OCI-LY3 (cell line): Measurements from ENCODE around the gene APOC1.

Experiments
- EZH2phosphoT487 ChIP-seq: fragments of 200-600 bp; shearing (Covaris generic); IDR thresholded peaks from 2 replicates; pipeline ENCODE4 v1.6.1; 2018; ENCODE audit warnings: antibody characterized with exemption, mixed run types, low read depth
- TF ChIP-seq, protein P1 (sequence below): fragments of 200-600, 300-600 bp; sonication (generic); IDR thresholded peaks from 2 replicates; pipeline ENCODE4 v1.5.1; 2014; ENCODE audit warnings: antibody characterized with exemption, low read length, low read depth

DNA sequence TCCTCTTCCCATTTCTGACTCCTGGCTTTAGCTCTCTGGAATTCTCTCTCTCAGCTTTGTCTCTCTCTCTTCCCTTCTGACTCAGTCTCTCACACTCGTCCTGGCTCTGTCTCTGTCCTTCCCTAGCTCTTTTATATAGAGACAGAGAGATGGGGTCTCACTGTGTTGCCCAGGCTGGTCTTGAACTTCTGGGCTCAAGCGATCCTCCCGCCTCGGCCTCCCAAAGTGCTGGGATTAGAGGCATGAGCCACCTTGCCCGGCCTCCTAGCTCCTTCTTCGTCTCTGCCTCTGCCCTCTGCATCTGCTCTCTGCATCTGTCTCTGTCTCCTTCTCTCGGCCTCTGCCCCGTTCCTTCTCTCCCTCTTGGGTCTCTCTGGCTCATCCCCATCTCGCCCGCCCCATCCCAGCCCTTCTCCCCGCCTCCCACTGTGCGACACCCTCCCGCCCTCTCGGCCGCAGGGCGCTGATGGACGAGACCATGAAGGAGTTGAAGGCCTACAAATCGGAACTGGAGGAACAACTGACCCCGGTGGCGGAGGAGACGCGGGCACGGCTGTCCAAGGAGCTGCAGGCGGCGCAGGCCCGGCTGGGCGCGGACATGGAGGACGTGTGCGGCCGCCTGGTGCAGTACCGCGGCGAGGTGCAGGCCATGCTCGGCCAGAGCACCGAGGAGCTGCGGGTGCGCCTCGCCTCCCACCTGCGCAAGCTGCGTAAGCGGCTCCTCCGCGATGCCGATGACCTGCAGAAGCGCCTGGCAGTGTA, 6.2 kb upstream of the APOC1 start:
- TF ChIP-seq, protein P1, sequence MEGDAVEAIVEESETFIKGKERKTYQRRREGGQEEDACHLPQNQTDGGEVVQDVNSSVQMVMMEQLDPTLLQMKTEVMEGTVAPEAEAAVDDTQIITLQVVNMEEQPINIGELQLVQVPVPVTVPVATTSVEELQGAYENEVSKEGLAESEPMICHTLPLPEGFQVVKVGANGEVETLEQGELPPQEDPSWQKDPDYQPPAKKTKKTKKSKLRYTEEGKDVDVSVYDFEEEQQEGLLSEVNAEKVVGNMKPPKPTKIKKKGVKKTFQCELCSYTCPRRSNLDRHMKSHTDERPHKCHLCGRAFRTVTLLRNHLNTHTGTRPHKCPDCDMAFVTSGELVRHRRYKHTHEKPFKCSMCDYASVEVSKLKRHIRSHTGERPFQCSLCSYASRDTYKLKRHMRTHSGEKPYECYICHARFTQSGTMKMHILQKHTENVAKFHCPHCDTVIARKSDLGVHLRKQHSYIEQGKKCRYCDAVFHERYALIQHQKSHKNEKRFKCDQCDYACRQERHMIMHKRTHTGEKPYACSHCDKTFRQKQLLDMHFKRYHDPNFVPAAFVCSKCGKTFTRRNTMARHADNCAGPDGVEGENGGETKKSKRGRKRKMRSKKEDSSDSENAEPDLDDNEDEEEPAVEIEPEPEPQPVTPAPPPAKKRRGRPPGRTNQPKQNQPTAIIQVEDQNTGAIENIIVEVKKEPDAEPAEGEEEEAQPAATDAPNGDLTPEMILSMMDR: no peak
- no peak for TF ChIP-seq EZH2phosphoT487
